NCI-H2029 treated with DMSO at 0.1 percent for 48 hours (cell line): ENCODE results near the gene CCN6.
"Not testable (repeated sequence)": the region's sequence is repeated elsewhere in the genome, so short reads cannot be mapped to it uniquely, and the experiment has no call there.

Source experiments
- DNase-seq: peaks from one replicate; lab custom pipeline; 2025; lab: John Stamatoyannopoulos, UW

The CCN6 gene

DNA sequence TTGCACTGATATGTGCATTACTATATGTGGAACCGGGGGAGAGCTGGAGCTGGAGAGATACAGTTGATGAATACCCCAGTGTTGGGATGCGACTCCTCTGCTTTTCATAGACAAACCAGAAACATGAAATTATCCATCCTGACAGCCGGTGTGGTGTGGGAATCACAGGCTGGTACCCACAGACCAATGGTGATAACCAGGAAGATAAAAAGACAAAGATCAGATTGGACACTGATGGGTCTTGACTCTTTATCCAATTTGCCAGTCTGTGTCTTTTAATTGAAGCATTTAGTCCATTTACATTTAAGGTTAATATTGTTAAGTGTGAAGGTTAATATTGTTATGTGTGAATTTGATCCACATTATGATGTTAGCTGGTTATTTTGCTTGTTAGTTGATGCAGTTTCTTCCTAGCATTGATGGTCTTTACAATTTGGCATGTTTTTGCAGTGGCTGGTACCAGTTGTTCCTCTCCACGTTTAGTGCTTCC lies 2.6 kb upstream of the CCN6 start:
- DNase-seq, result not testable (repeated sequence)

DNA sequence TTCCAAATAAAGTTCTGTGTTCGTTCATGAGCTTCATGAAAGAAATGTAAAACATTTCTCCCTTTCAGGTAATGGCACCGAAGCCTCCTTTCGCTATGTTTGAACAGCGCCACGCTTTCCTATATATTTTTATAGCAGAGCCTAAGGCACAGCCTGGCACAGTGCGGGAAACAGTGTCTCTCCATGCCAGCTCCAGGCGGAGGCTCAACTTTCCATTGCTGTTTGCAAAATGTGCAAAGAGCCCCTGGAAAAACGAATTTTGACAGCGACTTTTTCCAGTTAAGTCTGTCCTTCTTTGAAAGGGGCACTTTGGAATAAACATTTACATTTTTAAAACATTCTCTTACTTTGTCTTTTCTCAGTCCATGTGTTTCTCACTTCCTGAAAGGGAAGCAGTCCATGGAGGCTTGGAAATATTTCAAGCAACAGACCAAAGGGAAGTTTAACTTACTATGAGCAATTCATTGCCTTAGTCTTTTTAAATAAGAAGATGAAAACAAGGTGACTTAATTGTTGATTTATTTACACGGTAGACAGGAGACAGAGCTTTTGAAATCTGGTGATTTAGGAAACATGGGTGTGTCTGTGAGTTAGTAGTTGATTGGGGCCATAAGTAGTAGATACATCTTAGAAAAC lies 769 bp downstream of the CCN6 start:
- no peak for DNase-seq

DNA sequence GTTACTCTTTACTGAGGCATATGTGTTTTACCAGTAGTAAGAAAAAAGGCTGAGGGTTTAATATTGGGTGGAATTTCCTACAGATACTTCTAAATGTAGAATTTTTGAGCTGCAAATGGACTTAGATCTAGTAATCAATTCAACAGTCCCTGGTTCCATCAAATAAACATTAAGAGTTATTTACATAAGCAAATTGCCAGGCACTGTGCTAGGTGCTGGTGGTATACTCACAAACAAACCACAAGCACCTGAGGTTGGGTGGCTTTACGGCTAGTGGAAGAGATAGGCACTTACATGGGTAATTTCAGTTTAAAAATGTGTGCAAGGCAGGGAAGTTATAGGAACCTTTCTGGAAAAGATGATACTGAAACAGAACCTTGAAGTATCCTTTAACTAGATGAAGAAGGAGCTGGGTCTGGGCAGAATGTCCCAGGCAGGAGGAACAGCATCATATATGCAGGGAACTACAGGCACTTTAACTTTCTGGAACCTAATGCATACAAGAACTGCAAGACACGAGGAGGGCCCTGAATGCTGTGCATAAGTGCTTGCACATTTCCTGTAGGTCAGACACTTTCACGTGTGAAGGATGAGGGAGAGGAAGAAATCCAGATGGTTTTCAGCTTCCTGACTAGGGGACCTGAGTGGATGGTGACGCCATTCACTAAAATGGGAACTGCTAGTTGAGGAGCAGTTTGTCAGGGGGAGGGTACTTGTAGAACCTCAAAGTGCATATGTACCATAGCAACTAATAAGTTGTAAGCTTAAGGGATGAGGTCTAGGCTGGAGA lies 4.5 kb downstream of the CCN6 start:
- no peak for DNase-seq

DNA sequence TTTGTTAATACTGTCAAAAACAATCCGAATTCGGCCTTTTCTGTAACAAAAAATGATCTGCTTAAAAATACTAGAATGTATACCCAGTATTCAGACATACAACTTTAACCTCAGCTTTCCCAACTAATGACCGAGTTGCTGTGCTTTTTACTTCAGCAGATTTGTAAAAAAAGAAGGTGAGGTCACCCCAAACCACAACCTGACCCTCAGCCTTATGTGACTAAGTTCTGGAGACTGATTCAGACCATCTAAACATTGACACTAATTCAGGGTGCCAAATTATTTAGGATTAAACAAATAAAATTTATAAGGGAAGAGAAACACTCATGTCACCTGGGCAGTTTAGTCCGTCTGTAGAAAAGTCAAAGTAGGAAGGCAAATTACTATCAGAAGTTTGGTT lies 7.7 kb downstream of the CCN6 start:
- DNase-seq, result no peak

DNA sequence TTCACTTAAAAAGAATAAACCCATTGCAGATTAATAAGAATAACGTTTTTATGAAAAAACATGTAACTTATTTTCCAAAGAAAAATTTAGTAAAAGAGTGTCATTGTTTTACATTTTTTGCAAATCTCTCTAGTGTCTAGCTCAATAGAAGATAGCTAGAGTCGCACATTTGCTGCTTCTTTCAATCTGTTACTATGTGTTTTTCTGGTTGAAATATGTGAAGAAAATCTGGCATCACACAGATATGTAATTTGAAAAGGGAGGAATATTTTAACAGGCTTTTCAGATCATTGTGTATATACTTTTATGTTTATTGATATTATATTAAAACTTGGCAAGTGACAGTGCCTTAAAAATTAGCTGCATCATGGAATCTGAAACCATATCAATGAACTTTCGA lies 9.1 kb downstream of the CCN6 start:
- DNase-seq, result no peak

DNA sequence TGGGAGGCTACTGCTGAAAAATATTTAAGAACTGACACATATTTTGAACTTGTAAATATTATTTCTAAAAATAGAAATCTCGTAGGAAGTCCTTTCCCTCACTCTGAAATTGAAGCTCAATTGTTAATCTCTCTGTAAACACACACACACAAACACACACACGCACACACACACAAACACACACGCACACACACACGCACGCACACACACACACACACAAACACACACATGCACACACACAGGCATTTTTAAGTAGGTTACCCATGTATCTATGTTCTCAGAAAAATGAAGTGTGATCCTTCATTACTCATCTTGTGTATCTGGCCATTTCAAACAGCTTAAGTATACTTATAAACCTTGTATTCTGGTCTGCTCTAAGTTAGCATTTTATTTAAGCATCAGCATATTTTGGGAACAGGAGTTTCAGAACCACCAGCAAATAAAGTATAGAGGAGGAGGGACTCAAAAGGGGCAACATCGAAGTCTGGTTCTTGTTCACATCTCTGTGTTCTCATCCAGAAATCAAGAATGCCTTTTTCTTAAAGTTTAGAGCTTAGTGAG lies 11.6 kb downstream of the CCN6 start:
- no peak for DNase-seq

DNA sequence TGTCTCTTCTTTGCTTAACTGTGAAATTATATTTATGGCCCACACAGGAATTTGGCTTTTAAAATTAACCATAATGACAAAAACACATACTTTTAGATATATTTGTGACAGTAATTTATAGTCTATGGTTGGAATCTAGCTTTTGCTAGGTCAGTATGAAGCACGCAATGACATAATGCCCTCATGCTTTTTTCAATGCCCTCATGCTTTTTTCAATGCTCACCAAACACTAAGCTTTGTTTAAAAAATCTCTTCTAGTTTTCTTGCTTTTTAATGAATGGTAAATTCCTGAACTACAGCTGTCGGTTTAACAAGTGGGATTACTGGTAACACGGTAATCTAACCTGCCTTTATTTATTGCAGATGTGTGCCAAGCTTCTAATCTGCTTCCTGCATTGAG lies 12.7 kb downstream of the CCN6 start:
- DNase-seq, result no peak

DNA sequence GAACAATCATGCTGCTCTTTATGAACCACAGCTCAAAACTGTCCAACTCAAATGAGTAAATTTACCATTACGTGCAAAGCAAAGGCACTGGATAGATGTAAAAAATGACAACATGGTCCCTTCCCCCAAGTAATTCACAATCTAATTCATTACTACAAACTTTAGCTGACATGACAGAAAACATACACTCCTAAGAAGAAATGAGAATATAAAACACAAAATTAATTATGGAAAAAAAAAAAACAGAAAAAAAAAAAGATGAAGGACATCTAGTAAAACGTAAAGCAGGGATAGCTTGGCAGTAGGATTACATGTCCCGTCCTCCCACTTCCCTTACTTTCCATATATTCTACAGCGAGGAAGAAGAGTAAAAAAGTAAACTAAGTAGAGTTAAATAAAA lies 27.7 kb downstream of the CCN6 start:
- no peak for DNase-seq

DNA sequence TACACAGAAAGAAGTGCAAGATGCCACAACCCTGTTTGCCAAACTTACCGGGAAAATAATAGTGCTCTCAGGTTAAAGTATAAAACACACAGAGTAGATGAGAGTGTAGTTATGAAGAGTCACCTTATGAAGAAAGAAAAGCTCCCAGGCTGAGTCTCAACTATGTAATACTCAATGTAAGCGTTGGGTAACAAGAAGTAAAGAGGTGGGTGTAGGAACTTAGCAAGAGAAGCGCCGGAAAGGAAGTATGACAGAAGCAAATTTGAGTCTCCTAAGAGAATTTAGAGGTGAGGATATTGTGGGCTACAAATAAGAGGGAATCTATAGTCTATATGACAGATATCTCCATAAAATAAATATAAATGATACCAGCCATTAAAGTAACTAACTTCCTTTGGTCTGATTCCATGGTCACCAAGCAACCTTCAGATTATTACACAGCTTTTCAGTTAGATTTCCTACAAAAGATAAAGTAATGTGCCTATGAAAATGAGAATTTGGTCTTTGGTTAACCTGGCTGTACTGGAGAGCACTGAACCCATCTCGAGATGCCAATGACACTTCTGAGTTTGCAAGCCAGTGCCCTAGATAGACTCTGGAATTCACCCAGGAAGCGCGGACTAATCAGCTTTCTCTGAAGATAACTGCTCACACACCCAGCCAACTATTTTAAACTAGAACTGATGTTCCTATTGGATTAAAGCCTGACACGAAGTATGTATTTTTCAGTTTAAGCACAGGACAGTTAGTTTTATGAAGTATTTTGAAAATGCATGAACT lies 31.6 kb downstream of the CCN6 start:
- DNase-seq, result no peak

DNA sequence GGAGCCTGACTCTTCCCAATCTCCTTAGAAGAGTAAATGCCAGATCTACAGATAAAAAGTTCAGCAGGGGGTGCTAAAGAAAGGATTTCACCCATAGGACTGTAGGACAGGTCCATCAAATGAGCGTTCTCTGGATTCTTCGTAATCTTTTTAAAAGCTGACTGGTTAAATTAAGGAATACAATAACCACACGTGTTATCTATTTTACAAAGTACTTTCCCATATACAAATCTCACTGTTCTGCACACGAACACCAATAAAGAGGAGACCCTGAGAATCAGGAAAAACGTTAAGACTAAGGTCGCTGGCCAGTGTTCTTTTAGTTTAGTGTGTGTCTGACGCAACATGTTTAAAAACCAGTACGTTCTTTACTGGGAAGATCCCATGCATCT lies 32.8 kb downstream of the CCN6 start:
- DNase-seq, result peak; percentile 73

DNA sequence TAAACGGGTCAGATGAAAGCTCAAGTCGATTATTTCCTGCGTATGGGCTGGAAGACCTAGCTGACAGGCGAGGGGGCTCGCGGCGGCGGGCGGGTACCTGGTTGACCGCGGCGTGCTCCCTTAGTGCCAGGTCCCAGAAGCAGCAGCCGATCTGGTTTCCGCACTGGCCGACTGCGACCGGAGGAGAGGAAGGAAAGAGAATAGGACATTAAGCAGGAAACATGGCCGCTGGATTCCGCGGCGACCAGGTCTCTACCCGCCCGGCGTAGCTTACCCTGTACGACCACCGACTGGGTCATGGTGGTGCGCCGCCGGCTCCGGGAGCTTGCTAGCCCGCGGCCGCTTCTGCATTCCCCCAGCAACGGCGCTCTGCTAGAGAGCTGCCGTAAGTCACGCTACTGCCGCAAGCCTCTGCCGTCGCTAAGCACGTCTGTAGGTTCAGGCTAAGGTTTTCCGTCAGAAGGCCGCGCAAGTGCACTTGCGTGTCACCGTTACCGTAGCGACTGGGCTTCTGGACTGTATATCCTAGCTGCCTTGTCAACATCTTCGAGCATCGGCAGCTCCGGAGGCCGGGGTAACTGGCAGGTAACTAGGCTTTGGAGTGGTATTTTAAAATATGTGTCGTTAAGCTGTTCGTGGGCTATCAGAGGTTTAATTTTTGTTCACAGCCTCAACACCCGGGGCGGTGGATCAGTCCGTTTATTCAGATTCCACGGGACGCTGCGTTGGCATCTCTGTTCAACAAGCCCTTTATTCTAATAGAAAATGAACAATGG lies 33.4 kb downstream of the CCN6 start, which contains the start of the genes FAM229B and TUBE1:
FAM229B (plus strand) TSS at position 456 of the 776 bp plus-strand sequence. CDS start 11,693 bp downstream, outside the sequence.
TUBE1 (minus strand) TSS at position 347 of the 776 bp plus-strand sequence; CDS start at position 299, 48 bp downstream.
- peak; percentile 92 for DNase-seq

DNA sequence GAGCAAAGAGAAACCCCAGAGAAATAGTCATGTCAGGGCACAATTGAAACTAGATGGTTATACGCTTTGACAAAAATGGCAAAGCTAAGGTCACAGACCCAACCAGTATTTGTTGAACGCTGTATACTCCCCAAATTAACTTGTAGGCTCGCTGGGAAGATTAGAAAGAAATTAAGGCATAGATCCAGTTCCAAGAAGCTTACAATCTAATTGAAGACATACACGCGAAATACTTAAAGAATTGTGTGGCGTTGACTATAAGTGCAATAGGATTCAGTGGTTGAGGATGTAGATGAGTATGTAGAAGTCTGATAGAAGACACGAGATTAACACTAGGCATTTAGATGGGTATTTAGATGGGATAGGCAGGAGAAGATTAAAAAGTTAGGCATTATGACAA lies 34.0 kb downstream of the CCN6 start:
- no peak for DNase-seq

DNA sequence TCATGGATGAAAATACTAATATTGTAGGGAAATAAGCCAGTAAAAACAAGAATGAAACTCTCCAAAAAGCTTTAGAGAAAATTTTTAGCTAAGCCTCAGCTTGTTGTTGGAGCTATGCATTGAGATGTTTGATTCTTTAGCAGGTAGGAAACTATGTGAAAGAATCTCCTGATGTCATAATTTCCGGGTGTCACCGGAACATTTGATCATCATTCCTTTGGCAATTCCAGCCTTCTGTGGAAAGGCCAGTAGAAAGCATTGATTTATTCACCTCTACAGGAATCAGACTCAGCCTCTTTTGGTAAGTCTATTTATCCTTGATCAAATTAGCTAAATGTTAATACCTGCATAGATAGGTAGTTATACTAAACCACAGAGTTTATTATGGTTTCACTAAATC lies 43.0 kb downstream of the CCN6 start:
- DNase-seq, result no peak

DNA sequence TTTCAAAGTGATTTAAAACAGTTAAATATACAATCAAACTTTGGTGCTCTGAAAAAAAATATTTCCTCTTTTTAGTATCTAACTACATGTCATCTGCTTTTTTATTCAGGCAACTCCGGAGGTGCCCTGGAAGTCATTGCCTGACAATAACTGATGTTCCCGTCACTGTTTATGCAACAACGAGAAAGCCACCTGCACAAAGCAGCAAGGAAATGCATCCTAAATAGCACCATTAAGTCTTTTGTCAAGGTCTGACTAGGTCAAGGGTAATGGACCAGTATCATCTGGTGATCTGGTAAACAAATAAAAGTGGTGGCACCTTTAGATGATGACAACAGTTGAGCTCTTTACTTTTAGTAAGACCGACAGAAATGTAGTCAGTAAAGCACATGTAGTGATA lies 46.7 kb downstream of the CCN6 start:
- DNase-seq, result no peak

DNA sequence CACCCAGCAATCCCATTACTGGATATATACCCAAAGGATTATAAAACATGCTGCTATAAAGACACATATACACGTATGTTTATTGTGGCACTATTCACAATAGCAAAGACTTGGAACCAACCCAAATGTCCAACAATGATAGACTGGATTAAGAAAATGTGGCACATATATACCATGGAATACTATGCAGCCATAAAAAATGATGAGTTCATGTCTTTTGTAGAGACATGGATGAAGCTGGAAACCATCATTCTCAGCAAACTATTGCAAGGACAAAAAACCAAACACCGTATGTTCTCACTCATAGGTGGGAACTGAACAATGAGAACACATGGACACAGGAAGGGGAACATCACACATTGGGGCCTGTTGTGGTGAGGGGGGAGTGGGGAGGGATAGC lies 52.1 kb downstream of the CCN6 start:
- not testable (repeated sequence) for DNase-seq

DNA sequence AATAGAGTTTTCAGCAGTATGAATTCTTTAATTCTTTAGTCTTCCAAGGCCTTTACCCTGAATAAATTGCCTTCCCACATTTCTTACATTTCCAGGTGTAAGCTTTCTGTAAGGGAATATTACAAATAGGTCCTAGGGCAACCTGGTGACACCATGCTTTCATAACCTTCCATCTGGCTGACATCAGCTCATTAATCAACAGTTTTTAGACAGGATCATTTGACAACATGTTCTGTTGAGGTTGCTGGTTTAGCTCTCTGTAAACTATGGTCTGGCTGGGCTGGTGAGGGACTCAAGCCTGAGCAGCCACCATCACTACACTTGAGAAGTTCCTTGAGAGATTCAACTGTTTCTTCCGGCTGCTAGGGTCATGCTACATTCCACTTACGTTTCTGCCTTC lies 52.7 kb downstream of the CCN6 start:
- no peak for DNase-seq

DNA sequence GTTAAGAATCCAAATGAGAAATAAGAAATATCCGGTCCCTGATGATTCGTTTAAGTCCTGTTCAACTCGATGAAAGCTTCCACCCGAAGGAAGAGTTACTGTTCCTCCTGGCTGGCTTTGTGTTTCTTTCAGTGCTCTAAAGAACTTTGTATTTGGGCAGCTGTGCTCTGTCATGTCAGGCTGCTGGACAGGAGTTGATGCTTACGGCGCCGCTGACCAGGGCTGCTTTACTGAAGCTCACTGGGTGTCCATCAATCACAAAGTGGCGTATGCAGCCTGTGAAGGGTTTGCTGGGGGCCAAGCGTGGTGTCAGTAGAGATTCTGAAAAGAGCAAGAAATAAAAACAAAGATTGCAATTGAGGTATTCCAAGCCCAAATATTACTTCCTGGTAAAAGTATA lies 55.4 kb downstream of the CCN6 start:
- no peak for DNase-seq

DNA sequence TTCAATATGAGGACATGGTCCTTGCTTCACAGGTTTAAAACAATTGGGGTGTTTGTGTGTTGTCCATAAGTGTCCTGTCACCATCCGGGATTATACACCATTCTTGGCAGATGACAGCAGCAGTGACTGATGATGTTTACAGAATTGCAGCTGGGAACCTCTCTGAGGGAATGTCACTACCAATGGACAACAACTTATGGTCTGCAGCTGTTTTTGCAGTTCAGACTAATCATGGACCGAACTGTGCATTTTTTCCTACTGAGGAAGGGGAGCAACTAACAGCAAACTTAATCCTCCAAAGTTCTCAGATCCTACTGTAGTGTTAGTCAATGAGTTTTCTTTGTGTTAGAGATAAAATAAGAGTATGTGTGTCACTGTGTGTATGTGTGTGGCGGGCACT lies 59.5 kb downstream of the CCN6 start:
- no peak for DNase-seq

DNA sequence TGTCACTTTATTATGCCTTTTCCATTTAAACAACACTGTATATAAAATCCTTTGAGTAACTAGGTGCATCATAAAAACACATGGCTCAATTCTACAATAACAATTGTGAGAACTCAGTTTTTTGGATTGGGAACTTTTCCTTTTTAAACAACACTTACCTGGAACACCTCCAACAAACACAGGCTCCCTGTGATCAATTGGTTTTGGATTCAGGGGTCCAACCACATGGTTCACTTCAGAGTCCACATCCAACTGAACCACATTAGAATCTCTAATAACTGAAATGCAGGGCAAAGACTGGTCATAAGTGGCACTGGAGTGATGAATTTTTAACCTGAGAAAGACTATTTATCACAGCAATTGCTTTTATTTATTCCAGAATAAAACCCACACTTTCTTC lies 60.0 kb downstream of the CCN6 start:
- DNase-seq, result no peak

DNA sequence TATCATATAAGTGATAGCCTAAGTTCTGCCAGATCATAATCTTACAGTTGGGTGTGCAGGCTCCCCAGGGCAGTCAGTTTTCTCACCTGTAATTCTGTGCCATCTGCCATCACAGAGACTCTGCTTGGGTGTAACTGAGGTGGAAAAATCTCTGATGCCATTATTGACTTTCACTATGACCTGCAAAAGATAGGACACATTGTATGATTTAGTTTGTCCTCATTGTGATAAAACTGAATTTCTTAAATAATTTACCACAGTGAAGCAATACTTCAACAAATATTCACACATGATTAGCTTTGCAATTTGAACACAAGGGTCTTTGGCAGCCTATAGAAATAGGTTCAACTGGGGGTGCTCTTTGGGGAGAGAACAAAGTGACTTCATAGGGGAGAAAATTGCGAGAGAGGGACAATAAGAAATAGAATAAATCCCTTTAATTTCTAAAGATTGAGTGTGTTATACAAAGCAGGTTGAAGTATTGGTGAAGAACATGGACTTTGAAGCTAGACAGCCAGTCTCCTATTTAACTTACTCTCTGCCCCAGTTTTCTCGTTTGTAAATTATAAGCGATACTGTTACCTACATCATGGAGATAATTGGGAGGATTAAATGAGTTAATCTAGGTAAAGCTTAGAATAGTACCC lies 60.8 kb downstream of the CCN6 start:
- DNase-seq, result no peak

DNA sequence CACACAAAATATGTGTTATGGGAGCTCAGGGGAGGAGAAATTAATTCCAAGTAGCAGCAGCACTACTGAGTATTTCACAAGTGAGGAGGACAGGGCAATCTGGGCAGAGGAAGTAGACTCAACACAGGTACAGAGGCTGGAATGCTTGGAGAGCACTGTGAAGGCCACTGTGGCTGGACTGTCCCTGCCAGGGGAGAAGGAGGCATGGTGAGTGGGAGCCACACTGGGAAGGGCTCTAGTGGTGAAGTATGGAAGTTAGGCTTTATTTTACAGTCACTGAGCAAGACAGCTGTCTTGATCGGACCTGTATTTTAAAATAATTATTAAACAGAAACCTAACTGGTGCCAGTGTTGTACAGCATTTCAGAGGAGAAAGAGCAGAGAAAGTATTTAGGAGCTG lies 62.3 kb downstream of the CCN6 start:
- DNase-seq, result no peak
